Raji (cell line): Measurements from ENCODE around the gene ERCC6.

ENCODE experiments used
- POLR2A ChIP-seq: IDR thresholded peaks from 2 replicates; pipeline ENCODE4 v1.6.1; 2011; ENCODE audit warnings: low read depth, low read length, control low read depth; ENCODE audit not compliant: insufficient read depth

Gene ERCC6

GRCh38 chr10:49527061-49527460 is 11.9 kb downstream of the ERCC6 start:
- no peak for TF ChIP-seq POLR2A

GRCh38 chr10:49526619-49527018 is 12.3 kb downstream of the ERCC6 start:
- no peak for TF ChIP-seq POLR2A

GRCh38 chr10:49524496-49524895 is 14.4 kb downstream of the ERCC6 start:
- no peak for TF ChIP-seq POLR2A

GRCh38 chr10:49523301-49523700 is 15.6 kb downstream of the ERCC6 start:
- TF ChIP-seq POLR2A = no peak

GRCh38 chr10:49521062-49521461 is 17.9 kb downstream of the ERCC6 start:
- no peak for TF ChIP-seq POLR2A

- no peak for TF ChIP-seq POLR2A
Measured at GRCh38 chr10:49520122-49520775, 18.7 kb downstream of the ERCC6 start.

- TF ChIP-seq POLR2A = no peak
Measured at GRCh38 chr10:49519717-49520116, 19.2 kb downstream of the ERCC6 start.

GRCh38 chr10:49518982-49519578 is 19.8 kb downstream of the ERCC6 start:
- TF ChIP-seq POLR2A = no peak

GRCh38 chr10:49518566-49518965 is 20.4 kb downstream of the ERCC6 start:
- TF ChIP-seq POLR2A = no peak

GRCh38 chr10:49516216-49516970 is 22.5 kb downstream of the ERCC6 start:
- TF ChIP-seq POLR2A = no peak

GRCh38 chr10:49512121-49512809 is 26.7 kb downstream of the ERCC6 start:
- TF ChIP-seq POLR2A = no peak

GRCh38 chr10:49509771-49510303 is 29.1 kb downstream of the ERCC6 start:
- TF ChIP-seq POLR2A = no peak

- TF ChIP-seq POLR2A = no peak
Measured at GRCh38 chr10:49508654-49509053, 30.3 kb downstream of the ERCC6 start.

GRCh38 chr10:49508249-49508648 is 30.7 kb downstream of the ERCC6 start:
- no peak for TF ChIP-seq POLR2A

- no peak for TF ChIP-seq POLR2A
Measured at GRCh38 chr10:49505589-49505988, 33.3 kb downstream of the ERCC6 start.
